Stimulated activated CD4-positive, alpha-beta T cell treated with anti-CD3 and anti-CD28 coated beads, Interleukin-4, amount 100 ng/mL, for 1 hour (primary cell): ENCODE measurements around the gene EXTL1.
A peak's percentile ranks its signal among the peaks of the same experiment; 100 is the strongest.

Source experiments
- DNase-seq: peaks from one replicate; pipeline ENCODE4 v3.0.0-alpha.2; 2020

The EXTL1 gene

DNA sequence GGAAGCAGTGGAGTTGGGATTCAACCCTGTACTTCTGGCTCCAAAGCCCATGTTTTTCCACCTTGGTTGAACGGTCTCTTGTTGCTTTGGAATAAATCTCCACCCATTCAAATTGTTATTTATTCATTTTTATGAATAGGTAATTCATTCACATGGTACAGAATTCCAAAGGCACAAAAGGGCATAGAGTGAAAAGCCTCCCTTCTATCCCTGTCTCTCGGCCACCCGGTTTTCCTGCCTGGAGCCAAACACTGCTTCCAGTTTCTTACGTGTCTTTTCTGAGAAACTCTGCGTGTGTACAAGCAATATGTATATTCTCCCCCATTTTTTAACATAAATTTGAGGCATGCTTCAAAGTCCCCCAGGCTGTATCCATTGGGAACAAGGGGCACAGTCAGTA is 3.9 kb downstream of the EXTL1 start:
- DNase-seq = no peak

DNA sequence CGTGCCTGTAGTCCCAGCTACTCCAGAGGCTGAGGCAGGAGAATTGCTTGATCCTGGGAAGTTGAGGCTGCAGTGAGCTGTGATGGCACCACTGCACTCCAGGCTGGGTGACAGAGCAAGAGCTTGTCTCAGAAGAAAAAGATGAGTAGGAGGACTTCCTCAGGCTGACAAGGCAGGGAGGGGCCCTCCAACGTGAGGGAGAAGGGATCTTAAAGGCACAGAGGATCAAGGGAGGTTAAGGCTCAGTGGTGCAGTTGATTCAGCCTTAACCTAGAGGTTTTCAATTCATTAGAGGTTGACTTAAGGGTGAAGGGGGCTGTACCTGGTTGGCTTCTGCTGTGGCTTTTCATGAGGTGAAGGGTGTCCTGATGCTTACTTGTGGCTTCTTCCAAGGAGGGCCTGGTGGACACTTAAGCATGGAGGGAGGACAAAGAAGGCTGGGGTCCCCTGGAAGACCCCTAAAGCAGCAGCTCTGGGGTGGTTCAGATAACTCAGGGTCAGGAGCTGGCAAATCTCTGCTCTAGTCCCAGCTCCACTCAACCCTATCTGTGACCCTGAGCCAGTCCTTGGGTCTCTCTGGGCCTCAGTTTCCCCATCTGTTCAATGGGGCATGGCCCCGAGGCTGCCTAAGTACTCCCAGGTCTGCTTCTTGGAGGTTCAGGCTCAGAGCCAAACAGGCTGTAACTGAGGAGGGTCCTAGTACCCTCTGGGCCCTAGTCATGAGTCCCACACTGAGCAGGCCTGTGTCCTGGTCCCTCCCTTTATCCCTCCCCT is 6.3 kb downstream of the EXTL1 start:
- DNase-seq = no peak

DNA sequence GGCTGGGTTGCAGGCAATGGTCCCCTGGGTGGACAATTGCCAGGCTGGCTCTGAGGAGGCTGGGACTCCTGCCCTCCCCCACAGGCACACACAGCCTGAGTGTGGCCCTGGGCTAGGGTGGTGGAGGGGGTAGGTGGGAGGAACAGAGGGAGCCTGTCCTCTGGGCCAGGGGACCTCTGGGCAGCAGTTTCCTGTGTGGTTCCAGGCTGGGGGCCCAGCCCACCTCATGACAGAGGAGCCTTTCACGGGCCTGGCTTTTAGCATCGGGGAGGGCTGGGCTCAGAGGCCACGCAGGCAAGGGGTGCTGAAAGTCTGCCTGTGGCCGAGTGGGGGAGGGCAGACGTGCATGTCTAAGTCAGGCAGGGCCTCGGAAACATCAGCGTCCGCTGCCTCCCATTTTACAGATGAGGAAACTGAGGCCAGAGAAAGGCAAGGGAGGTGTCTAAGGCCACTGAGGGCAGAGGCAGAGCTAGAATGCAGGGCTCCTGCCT is 7.0 kb downstream of the EXTL1 start:
- DNase-seq = no peak

DNA sequence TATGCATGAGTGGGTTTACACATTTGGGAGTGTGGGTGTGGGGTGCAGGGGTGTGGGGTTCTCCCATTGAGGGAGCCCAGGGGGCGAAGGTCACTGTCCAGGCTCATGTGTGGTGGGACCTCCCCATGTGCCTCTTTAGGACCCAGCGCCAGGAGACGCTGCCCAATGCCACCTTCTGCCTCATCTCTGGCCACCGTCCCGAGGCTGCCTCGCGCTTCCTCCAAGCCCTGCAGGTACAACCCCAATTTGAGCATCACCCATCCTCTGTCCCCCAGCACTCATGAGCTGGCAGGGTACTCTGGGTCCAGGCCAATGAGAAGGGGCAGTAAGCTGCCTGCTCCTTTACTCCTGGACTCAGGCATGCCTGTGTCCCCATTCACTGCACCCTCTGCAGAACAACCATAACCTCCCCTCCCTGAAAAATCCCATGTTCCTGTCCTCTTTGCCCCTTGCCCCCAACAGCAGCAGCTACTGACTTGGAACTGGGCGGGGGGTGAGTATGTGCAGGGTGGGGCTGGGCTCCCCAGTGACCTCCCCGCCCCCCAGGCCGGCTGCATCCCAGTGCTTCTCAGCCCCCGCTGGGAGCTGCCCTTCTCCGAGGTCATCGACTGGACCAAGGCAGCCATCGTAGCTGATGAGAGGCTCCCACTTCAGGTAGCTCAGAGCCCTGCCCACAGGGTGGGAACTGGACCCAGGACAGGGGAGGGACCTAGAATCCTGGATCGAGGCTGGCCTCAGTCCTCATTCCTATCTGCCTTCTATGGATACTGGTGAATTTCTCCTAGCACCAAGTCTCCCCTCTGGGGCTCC is 7.7 kb downstream of the EXTL1 start:
- no peak for DNase-seq

DNA sequence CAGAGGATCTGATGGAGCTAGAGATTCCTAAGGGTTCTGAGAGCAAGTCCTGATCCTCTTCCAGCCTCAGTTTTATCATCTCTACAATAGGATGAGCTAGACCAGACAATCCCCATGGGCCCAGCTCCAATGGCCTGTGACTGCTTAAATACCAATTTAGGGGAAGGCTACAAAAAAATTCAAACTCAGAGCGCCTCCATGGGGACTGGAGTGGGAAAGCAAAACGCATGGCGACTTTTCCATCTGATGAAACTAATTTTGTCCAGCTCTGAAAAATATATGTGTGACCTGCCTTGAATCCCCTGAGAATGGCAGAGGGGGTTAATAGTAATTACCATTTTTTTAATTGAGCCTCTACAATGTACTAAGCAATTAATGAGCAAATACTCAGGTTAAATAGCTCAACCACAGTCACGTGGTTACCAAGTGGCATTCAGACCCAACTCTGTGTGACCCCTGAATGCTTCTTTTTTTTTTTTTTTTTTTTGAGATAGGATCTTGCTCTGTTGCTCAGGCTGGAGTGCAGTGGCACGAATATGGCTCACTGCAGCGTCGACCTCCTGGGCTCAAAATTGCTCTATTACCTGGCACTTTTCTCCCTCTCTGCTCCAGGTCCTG is 8.4 kb downstream of the EXTL1 start:
- DNase-seq = no peak

DNA sequence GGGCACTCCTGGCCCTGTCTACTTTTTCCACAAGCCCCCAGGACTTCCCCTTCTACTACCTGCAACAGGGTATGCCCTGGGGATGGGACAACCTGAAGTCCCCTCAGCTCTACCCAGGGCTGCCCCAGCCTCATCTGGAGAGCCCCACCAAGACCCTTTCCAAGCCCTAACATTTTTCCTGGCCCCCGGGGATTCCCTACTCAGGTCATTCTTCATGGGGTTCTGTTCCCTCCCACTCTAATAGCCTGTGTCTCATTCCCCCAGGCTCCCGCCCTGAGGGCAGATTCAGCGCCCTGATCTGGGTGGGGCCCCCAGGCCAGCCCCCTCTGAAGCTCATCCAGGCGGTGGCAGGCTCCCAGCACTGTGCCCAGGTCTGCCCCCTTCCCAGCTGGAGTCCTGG is 9.6 kb downstream of the EXTL1 start:
- no peak for DNase-seq

DNA sequence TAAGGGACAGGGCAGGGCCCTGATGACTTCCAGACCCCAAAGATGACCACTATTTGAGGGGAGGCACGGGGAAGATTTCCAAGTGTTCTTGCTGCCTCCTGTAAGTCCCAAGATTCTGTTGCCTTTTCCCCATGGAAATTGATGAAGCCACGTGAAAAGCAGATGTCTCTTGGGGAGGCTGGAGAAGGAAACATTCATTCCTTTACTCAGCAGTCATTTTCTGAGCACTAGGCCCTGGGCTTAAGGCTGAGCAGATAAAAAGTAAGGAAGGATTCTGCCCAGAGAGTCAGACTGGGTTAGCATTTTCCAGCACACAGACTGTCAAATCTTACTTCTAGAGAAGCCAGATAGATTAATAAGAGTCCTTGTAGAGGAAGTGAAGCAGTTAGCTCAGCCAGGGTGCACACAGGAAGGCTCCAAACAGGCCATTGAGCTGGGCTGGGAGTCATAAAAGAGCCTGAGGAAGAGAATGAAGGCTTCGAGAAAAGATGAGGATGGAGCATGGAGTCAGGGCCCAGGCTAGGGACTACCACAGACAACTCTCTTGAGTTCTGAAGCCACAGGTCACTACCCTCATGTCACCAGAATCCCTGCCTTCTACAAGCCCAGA is 10.1 kb downstream of the EXTL1 start:
- DNase-seq = no peak

DNA sequence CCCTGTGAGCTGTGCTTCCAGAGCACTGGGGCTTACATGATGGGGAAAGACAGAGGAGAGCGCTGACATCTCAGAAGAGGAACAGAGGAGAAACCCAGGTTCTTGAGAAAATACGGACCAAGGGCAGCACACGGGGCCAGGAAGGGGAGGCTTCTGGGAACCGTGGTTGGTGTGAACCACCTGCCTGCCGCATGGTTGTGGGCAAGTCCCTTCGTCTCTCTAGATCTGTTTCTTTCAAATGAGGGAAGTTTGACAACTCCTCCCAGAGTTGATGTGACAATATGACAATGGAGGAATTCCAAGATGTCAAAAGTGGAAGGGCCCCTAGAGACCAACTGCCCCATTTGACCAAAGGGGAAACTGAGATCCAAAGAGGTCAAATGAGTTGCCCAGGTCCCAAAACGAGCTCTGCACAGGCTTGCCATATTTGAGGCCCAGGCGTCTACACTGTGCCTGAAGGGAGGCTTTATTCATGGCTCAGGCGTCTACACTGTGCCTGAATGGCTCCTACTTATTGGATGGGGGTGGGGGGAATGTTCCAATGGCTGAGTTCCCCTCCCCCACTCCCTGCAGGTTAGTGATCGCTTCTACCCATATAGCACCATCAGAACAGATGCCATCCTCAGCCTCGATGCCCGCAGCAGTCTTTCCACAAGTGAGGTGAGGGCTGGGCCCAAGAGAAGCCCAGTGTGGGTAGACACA is 11.2 kb downstream of the EXTL1 start:
- no peak for DNase-seq

DNA sequence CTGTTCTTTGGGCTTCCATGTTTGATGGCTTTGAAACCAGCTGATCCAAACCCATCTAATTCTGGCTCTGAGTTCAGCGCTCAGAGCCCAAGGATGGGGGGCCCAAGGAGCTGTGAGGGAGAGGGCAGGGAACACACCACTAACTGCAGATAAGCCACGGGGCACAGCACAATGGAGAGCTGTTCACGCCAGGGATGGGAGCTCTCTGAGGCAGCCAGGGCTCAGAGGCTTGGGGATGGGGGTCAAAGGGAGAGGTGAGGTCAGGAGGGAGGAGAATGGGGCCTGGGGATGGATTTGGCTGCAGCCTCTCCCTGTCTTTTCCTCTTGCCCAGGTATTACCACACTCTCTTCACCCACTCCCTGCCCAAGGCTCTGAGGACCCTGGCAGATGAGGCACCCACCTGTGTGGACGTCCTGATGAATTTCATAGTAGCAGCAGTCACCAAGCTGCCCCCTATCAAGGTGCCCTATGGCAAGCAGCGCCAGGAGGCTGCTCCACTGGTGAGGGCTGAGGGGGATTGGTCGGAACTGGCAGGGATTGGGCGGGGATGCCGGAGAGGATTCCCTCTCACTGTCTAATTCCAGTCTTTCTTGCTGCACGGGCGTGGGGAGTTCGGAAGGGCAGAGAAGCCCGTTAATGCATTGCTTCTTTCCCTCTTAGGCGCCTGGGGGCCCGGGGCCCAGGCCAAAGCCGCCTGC is 13.1 kb downstream of the EXTL1 start:
- DNase-seq = no peak

DNA sequence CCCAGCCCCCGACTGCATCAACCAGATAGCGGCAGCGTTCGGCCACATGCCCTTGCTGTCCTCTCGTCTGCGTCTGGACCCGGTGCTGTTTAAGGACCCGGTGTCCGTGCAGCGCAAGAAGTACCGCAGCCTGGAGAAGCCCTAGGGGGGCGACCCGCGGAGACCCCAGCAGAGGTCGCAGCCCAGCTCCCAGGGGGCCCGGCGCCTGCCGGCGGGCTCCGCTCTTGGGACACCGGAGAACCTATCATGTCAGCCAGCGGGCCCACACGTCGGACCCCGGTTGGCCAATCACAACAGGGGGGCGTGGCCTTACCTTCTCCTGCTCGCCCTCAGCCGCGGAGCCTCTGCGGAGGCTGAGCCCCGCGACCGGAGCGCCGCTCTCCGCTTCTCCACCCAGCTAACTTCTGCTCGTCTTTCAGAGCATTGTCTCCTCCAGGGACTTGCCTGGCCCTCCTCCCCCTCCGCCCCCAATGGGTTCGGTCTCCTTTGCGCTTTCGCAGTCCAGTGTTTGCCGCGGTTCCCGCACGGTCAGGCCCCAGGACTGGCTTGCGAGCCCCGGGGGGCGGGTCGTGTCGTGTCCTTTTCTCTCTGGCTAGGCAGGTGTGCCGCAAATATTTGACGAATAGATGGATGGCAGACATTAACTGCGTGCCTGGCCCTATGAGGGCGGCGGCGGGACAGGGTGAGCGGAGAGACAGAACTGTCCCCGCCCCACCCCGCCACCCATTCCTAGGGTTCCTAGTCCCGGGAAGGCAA is 13.8 kb downstream of the EXTL1 start:
- peak; percentile 93 for DNase-seq

DNA sequence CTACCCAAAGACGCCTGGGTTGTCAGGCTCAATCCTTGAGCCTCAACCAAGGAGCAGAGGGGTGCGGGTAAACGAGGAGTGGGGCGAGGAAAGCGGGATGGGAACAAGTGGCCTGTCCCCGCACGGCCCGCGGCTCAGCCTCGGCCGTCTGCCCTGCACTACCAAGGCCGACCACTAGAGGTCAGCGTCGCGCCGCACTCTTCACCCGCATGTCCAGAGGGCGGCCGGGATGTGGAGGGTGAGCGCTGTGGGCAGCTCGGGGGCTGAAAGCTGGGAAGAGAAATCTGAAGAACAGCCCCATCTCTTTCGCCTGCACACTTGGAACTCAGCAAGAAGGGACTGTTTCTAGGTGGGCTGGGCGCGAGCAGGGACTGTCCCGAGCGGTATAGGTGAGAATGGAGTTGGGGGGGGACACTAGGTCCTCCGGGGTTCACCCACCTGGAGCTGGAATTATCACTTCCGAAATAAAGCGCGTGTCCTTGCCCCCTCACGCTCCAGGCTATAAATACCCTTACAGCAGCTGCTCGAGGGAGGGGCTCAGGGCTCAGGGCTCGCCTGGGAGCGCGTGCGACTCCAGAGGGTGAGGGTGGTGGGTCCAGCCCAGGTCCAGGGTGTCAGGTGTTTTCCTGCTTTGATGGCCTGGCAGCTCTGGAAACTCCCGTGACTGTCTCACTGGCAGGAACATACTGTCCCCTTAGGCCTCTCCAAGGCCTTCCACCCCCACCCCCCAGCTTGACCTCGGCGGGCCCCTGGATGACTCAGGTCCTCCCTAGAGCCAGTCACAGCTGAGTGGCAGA is 14.6 kb downstream of the EXTL1 start:
- peak; percentile 77 for DNase-seq

DNA sequence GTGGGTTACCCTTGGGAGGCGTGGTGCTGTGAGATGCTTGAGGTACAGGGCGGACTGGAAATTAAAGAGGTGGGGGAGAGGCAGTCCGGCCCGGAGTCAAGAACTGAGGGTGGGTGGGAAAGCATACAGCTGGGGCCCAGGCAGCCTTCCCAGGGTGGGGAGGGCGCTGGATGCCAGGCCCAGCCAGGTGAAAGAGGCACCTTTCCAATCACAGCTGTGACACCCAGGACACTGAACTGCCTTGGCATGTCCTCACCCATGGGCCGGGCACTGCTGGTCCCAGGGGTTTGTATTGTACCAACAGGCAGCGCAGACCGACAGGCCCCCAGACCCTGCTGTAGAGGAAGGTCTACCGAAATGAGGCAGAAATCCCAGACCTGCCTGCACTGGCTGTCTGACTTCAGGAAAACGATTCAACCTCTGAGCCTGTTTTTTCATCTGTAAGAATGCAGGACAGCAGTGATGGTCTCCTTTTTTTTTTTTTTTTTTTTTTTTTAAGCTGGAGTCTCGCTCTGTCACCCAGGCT is 15.2 kb downstream of the EXTL1 start:
- DNase-seq = no peak

DNA sequence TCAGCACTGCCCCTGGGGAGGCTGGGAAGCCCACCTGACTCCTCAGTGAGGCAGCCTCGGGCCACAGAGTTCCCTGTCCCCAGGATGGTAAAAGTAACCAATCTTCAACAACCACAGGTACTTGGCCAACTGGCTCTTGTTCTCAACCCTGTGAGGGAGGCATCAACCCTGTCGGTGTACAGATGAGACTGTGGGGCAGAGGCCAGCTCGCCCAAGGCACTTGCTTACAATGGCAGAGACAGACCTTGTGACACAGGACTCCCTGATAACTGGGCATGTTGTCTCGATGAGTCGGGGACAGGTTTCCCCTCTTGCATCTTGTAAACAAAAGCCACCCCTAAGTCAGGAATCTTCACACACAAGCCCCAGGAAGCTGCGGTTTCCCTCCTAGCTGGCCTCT is 16.3 kb downstream of the EXTL1 start:
- DNase-seq = no peak

DNA sequence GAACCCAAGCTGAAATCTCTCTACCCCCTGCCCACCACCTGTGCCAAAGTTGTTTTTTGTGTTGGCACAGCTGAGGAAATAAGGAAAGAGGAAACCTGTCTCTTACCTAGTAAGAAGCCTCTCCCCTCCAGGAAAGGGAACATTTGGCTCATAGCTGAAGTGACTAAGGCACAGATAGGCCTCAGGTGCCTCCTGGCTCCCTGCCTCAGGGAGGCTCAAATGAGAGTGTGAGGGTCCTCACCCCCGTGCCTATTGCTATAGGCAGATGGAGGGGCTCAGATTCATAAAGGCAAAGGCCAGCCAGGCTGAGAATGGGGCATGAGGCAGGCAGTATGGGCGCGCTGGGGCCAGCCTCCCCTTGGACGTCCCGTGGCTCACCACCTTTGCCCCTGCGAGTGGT is 16.9 kb downstream of the EXTL1 start:
- DNase-seq = no peak

DNA sequence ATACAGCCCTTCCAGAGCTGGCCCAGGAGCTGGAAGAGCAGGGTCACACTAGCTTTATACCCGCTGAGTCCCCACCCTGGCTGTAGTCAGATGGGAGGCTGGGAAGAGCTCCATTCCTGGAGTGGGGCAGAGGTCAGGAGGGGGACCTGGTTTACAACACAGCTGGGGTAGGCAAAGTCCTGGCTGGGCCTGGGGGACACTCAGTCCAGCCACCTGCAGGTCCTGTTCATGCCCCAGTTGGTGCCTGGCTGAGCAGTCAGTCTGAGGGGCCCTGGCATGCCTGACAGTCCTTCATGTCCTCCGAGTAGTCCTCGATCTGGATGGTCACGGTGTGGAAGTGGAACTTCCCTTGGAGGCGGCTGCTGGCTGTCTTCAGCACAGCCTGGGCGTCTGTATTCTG is 17.3 kb downstream of the EXTL1 start:
- DNase-seq = no peak

DNA sequence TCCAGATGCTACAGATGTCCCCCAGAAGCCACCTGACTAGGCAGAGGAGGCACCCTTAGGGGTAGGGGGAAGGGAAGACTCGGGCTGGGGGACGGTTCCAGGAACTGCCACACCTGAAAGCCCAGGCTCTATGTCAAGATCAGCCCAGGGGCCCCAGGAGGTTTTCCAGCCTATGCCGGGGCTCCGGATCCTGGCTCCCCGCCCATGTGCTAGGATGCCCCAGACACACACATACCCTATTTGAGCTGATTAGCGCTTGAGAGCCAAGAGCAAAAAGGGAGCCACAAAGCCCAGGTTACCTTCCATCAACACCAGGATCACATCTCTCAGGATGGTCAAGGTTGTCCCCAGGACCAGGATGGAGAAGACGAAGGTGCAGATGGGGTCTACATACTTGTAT is 19.8 kb downstream of the EXTL1 start:
- no peak for DNase-seq

DNA sequence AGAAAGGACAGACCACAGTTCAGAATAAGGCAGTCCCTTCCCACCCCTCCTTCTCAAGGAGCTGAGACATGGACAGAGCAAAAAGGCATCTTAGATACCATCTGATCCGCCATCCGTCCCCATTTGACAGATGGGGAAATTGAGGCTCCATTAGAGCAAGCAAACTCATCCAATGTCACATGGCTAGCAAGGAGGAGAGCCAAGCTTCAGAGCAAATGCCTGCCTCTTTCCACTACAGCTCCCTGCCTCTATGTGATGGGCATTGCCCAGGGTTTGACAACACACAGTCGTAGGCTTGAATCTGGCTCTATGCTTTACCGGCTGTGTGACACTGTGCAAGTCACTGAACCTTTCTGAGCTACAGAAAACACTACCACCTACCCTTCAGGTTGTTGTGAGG is 20.4 kb downstream of the EXTL1 start:
- DNase-seq = no peak

DNA sequence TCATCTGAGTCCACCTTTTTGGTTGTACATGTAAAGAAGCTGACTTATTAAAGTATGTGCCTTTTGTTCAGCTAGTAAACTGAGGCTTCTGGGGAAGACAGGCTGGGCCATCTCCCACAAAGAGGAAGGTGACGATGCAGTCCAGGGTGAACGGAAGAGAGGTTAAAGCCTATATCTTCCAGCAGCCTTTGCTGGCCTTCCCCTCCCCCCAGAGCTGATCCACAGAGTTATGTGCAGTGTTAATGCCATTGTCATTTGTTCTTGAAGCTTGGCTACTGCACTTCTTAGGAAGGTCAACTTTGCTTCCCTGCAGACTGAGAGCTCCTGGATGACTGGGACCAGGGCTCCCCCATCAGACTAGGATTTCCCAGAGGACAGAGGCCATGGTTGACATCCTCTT is 22.2 kb downstream of the EXTL1 start:
- no peak for DNase-seq

DNA sequence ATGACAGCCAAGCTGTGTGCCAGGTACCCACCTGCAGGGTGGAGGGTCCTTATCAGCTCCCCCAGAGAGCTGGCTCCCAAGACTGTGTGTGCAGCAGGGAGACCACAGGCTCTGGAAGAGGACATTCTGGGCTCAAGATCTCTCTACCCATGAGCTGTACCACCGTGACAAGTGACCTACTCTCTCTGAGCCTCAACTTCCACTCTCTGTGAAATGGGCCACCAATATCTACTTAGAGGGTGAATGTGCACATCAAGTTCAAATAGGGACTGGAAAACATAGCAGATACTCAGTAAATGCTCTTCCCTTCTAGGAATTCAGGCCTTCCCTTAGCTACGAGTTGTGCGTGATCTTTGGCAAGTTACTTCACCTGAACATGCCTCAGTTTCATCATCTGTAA is 22.8 kb downstream of the EXTL1 start:
- DNase-seq = no peak
